HG02981 (cell line): ENCODE results near the gene CEP57L1.
"Not testable (repeated sequence)": the region's sequence is repeated elsewhere in the genome, so short reads cannot be mapped to it uniquely, and the experiment has no call there.

ENCODE experiments used
- ATAC-seq: cut with Tn5 transposase; IDR thresholded peaks from one replicate; pipeline ENCODE4 v1.9.1; 2021; ENCODE audit warnings: mild to moderate bottlenecking, moderate library complexity; ENCODE audit not compliant: unreplicated experiment

Gene CEP57L1

DNA sequence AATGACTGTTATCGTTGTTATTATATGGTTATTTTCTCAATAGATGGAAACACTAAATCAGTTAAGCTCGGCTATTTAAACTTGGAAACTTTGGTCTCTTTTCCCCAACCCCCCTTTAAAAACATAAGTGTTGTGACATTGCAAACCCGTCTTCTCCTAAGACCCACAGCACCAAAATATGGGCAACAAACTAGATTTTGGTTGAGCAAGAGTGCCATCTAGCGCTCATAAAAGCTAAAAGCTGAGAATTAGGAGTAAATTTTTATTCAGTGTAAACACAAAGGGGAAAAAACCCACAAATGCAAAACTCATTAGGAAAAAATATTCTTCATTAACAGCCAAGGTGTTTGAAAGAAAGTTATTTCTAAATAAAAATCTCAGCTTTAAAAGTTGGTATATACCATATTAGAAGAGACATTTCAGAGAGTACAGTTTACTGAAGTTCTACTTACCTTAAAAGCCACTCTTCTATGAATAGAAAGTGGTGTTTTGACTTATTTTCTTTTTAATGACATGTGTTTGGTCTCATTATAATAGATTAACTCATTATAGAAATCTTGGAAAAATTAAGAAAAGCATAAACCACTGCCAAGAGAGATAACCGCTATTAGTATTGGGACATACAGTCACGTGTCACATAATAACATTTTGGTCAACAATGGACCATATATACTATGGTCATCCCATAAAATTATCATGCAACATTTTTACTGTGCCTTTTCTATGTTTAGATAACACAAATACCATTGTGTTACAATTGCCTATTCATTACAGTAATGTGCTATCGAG, 21.8 kb upstream of the CEP57L1 start:
- ATAC-seq = no peak

- ATAC-seq = no peak
Measured at GRCh38 chr6:109074133-109074415, 21.2 kb upstream of the CEP57L1 start.

DNA sequence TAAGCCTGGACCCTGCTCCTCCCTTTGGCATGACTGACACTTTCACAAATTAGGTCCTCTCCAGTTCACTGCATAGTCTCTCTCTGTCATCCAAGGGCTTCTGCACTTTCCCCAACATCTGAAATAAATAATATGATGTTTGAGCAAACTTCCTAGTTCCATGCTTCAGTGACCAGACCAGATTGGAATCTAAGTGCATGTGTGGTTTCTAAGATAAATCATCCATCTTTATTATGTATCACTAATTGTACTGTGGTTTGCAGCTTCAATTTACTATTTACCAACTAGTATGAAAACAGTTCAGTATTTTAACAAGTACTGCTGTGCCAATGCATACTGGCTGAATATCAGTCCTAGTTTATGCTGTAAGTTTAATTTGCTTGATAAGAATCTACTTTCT, 19.4 kb upstream of the CEP57L1 start:
- no peak for ATAC-seq

DNA sequence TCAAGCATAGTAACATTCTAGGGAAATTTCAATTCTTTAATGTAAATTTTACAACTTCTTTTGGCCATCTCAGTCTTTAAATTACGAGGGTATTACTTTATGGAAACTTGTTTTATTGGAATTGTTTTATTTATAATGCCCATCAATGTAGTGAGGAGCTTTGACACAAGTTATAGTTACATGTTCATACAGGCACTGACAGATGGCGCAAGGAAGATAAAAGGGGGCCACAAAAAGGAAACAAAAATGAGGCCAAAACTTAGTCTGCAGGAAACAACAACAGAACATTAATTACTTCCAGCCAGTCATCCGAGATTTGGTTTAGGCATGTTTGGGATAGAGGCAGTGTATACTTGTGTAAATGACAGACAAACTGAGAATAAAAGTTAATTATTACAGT, 18.9 kb upstream of the CEP57L1 start:
- ATAC-seq = no peak

DNA sequence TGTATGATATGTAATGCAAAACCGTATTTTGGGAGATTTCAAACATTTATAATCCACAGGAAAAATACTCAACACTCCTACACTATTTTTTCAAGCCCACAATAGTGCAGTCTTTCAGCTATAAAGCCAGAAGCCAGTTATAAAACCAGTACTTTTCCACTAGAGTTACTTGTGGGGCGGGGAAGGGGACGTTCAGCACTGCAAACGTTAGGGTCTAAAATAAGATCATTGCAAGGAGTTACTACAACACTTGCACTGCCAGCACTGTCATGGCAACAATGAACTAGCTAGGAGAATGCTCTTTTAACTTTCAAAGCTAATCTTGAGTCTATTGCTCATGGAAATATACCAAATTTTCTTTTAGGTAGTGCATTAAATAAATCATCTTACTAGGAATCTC, 15.3 kb upstream of the CEP57L1 start:
- ATAC-seq = no peak

- no peak for ATAC-seq
Measured at GRCh38 chr6:109081026-109081425, 14.3 kb upstream of the CEP57L1 start.

DNA sequence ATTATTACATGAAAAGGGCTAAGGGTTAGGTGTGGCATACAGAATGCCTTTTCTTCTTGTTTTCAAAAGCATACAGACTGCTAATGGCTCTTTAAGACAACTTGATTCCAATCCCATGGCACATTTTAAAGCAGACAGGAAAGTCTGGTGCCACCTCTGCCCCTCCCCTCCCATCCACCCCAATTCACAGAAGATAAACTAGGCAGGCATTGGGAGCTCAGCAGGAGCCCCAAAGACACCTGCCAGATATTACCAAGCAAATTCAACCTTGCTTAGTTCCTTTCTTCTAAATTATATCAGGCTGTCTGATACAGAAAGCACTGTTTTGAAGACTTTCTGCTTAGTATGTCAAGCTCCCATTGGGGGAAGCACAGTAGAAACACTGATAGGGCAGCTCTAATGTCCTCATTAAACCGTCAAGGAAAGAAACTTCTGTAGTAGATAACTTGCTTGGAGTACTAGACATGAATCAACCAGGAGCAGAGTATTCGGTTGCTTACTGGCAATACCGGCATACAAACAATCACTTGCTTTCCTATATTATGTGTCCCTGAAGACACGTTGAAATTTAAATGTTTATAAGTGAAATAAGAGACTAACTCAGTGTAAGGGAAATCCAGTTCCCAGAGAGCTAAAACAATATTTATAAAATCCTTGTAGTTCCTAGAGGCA, 13.7 kb upstream of the CEP57L1 start:
- ATAC-seq = no peak

- no peak for ATAC-seq
Measured at GRCh38 chr6:109082188-109082577, 13.1 kb upstream of the CEP57L1 start.

- ATAC-seq = no peak
Measured at GRCh38 chr6:109083657-109084056, 11.7 kb upstream of the CEP57L1 start.

- ATAC-seq = not testable (repeated sequence)
Measured at GRCh38 chr6:109084146-109084545, 11.2 kb upstream of the CEP57L1 start.

- ATAC-seq = no peak
Measured at GRCh38 chr6:109087661-109088264, 7.5 kb upstream of the CEP57L1 start.

DNA sequence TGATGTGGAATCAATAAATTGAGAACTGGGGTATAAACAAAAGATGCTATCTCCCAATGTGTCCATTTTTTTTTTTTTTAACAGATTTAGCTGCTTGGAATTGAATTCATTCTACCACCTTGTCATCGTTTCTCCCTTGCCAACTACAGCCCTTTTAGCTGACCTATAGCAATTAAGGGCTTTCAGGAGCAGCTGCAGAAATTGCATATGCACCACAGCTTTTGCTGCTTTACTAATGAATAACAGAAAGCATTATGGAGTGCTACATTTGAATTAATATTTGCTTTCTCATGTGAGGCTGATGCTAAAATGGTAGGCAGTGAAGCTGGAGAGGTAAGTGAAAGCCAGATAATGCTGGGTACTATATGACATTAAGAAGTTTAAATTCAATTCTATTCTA, 6.3 kb upstream of the CEP57L1 start:
- no peak for ATAC-seq

DNA sequence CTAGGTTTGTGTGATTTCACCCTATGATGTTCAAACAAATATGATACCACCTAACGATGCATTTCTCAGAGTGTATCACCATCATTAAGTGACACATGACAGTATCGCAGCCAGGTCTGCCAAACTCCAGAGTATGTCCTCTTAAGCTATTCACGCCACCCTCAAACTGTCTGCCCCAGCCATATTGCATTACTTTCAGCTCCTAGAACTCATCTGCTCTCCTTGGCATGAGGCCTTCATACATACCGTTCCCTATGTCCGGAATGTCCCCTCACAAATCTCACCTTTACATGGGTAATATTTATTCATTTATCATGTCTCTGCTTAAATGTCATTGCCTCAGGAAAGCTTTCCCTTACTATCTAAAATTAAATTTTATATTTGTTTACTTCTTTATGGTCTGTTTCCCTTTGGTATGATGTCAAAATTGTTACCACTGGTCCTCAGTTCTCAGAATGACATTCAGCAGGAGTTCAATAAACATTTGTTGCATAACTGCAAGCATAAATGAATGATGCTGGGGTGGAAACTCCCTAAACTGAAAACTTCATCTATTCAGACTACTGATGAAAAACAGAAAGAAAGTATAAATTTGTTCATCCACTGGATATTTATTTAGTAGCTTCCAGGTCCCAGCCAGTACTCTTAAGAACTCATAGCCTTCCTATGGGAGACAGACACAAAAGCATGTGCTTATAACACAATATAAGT, 3.8 kb upstream of the CEP57L1 start:
- no peak for ATAC-seq

DNA sequence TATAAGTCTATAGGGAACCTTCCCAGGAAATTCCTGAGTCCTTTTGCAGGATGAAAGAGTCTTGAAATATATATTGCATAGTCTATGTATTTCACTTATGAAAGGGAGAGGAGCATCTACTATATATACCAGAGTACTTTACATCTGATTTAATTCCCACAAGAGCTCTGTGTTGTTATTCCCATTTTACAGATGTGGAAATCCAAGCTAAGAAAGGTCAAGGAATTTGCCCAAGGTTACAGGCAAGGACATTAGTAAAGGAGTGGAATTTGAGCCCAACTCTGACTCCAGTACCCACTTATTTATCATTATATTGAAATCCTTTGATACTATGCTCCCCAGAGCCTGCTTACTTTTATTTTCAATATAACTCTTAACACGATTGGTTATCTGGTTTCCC, 3.2 kb upstream of the CEP57L1 start:
- no peak for ATAC-seq

DNA sequence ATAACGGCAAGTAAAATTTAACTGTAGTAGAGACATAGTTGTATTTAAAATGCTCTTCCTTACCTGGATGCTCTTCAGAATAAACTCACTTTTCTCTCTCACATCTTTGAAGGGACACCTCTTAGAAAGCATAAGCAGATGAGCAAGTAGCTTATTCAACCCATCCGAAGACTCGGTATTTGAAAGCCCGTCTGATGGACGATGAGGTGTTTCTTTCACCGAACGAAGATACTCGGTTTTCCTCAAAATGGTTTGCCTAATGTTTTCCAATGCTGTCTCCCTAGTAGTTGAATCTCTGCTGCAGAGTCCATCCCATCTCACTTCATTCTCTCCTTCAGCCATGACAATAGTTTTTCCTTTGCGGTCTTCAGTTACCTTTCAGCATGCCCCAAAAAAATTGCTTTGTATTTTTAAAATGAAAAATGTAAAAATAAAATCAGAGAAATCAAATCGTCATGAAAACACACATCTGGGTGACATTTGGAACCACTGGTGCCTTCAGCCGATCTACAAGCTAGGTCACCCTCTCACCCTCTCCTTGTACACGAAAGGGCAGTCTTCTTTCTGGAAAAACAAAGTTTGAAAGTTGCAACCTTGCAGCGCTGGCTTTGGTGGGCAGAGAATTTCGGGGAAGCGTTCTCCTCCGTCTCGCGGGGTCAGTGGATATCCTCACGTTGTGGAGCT, 1.4 kb upstream of the CEP57L1 start:
- ATAC-seq = no peak

- peak; percentile 60 for ATAC-seq
Measured at GRCh38 chr6:109094416-109095035, 781 bp upstream of the CEP57L1 start, which contains the start of gene SESN1. Gene SESN1, minus strand, starts transcription at chr6:109094846. Its CDS starts 773 bp downstream, at chr6:109094073.

DNA sequence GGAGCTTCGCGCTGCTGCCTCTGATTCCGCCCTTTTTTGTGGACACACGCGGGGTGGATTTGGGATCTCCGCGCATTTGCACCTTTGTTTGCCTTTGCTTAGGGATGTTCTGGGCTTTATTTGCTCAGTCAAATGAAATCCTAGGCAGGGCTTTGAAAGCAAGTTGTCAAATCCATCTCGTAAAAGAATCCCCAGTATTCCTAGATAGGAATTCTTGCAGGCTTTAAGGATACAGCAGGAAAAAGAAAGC, 453 bp downstream of the CEP57L1 start:
- ATAC-seq = no peak

GRCh38 chr6:109096208-109096607, 901 bp downstream of the CEP57L1 start:
- ATAC-seq = no peak

DNA sequence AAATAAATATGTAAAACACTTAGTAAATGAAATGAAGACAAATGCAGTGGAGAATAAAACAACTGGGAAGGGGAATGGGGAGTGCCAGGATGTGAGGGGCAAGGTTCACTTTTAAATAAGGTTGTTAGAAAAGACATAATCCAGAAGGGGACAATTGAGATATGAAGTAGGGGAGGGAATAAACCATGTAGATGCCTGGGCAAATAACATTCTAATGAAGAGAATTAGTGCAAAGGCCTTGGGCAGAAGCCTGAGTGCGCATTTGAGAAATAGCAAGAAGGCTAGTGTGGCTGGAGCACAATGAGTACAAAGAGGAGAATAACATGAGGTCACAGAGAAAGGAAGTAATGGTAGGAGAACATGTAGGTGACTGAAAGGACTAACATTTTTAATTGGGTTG, 2.4 kb downstream of the CEP57L1 start:
- ATAC-seq = no peak

DNA sequence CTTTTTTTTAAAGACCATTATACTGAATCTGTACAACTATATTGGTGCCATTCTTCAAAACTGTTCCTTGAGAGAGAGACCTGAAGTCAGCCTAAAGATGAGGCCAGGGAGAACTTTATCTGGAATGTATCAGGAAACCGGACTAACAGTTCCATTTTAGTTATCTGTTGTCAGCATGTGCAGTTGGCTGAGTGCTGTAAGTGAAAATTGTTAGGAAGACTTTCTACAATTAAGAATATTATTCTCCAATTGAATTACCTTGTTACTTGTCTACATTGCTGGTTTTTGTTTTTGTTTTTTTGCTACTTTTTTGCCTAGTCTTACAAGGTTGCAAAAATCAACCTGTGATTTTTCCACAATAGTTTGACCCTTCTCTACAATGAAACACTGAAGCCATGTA, 7.5 kb downstream of the CEP57L1 start:
- no peak for ATAC-seq

GRCh38 chr6:109103942-109104341, 8.6 kb downstream of the CEP57L1 start:
- ATAC-seq = no peak
